WERI-Rb-1 (cell line): ENCODE data around the gene FRMD4A.

Experiments used
- DNase-seq: peaks from one replicate; pipeline ENCODE4 v3.0.0-alpha.2; 2020
- H3K27ac ChIP-seq: fragments of 250-450 bp; sonication (Bioruptor Pico); 2 replicates; pipeline ENCODE4 v1.5.1; 2020; ENCODE audit warnings: mild to moderate bottlenecking, moderate library complexity
- H3K27me3 ChIP-seq: fragments of 250-450 bp; sonication (Bioruptor Pico); 2 replicates; pipeline ENCODE4 v1.5.1; 2021; ENCODE audit warnings: mild to moderate bottlenecking, low read depth, moderate library complexity; ENCODE audit not compliant: insufficient read depth, severe bottlenecking
- H3K36me3 ChIP-seq: fragments of 250-450 bp; sonication (Bioruptor Pico); 2 replicates; pipeline ENCODE4 v1.5.1; 2020; ENCODE audit warnings: mild to moderate bottlenecking, moderate library complexity
- H3K4me3 ChIP-seq: 2 replicates; pipeline ENCODE4 v1.5.1; 2011; ENCODE audit warnings: low read depth, mild to moderate bottlenecking, control low read depth, low read length
- H3K9me3 ChIP-seq: fragments of 250-450 bp; sonication (Bioruptor Pico); 2 replicates; pipeline ENCODE4 v1.5.1; 2021; ENCODE audit warnings: mild to moderate bottlenecking, moderate library complexity; ENCODE audit not compliant: severe bottlenecking
- CTCF ChIP-seq: IDR thresholded peaks from 2 replicates; pipeline ENCODE4 v1.5.1; 2011; ENCODE audit warnings: low read depth, mild to moderate bottlenecking, control low read depth, inconsistent platforms, low read length

FRMD4A gene

GRCh38 chr10:13651969-13652720 is 678.6 kb downstream of the FRMD4A start:
- H3K27ac ChIP-seq = no peak overlapping the region

GRCh38 chr10:13650961-13651360 is 679.8 kb downstream of the FRMD4A start:
- Histone ChIP-seq H3K27me3 (no peaks in the 10 kb centered on the region), H3K27ac (peak overlapping the region; percentile 64), H3K9me3 (no peaks in the 10 kb centered on the region), H3K4me3 (no peak overlapping the region), H3K36me3 (no peaks in the 10 kb centered on the region)
- no peak for TF ChIP-seq CTCF
- no peak for DNase-seq

More at GRCh38 chr10:13651969-13652720, 678.6 kb downstream of the FRMD4A start:
- DNase-seq = no peak
- TF ChIP-seq CTCF = no peak
- Histone ChIP-seq H3K27me3 (no peaks in the 10 kb centered on the region), H3K36me3 (no peaks in the 10 kb centered on the region), H3K4me3 (no peak overlapping the region), H3K9me3 (no peaks in the 10 kb centered on the region)

- DNase-seq = peak; percentile 32
- Histone ChIP-seq H3K27ac (peak overlapping the region; percentile 64), H3K9me3 (no peaks in the 10 kb centered on the region), H3K4me3 (no peak overlapping the region), H3K36me3 (no peaks in the 10 kb centered on the region), H3K27me3 (no peaks in the 10 kb centered on the region)
- peak; percentile 19; the same call in 1 of the 2 replicates for TF ChIP-seq CTCF
Measured at GRCh38 chr10:13649844-13650520, 680.7 kb downstream of the FRMD4A start.

- no peaks in the 10 kb centered on the region for H3K36me3 ChIP-seq
- no peak overlapping the region for H3K27ac ChIP-seq
- H3K9me3 ChIP-seq = no peaks in the 10 kb centered on the region
- no peak for DNase-seq
- no peak overlapping the region for H3K4me3 ChIP-seq
- H3K27me3 ChIP-seq = no peaks in the 10 kb centered on the region
- no peak for TF ChIP-seq CTCF
Measured at GRCh38 chr10:13648425-13648824, 682.3 kb downstream of the FRMD4A start.

- no peak for TF ChIP-seq CTCF
- H3K4me3 ChIP-seq = no peak overlapping the region
- no peak for DNase-seq
- no peaks in the 10 kb centered on the region for H3K9me3 ChIP-seq
- no peaks in the 10 kb centered on the region for H3K27me3 ChIP-seq
- no peak overlapping the region for H3K27ac ChIP-seq
- H3K36me3 ChIP-seq = no peaks in the 10 kb centered on the region
Measured at GRCh38 chr10:13644866-13645265, 685.9 kb downstream of the FRMD4A start.
